ENCODE measurements around the gene SRP68.
A peak's percentile ranks its signal among the peaks of the same experiment; 100 is the strongest.
"Not testable (repeated sequence)": the region's sequence is repeated elsewhere in the genome, so short reads cannot be mapped to it uniquely, and the experiment has no call there.

Gene SRP68

GRCh38 chr17:76085731-76086366 lies 13.5 kb upstream of the SRP68 start:
- H3K36me3 Mint-ChIP-seq (ENCODE audit: insufficient read depth): peaks cover 19% of the 10 kb centered on the region
- no peaks in the 10 kb centered on the region for H3K27me3 Mint-ChIP-seq
- DNase-seq: no peak
- H3K9me3 Mint-ChIP-seq: no peaks in the 10 kb centered on the region
- peak overlapping the region in 1 of 2 donors; percentile 88 for H3K27ac Mint-ChIP-seq
- H3K4me1 Mint-ChIP-seq (ENCODE audit: low read depth in 2 of 2): peaks cover 0 to 2% of the 10 kb centered on the region in 2 donors
- no peak overlapping the region for H3K4me3 Mint-ChIP-seq
- ATAC-seq (replicated peaks): no peak

DNA sequence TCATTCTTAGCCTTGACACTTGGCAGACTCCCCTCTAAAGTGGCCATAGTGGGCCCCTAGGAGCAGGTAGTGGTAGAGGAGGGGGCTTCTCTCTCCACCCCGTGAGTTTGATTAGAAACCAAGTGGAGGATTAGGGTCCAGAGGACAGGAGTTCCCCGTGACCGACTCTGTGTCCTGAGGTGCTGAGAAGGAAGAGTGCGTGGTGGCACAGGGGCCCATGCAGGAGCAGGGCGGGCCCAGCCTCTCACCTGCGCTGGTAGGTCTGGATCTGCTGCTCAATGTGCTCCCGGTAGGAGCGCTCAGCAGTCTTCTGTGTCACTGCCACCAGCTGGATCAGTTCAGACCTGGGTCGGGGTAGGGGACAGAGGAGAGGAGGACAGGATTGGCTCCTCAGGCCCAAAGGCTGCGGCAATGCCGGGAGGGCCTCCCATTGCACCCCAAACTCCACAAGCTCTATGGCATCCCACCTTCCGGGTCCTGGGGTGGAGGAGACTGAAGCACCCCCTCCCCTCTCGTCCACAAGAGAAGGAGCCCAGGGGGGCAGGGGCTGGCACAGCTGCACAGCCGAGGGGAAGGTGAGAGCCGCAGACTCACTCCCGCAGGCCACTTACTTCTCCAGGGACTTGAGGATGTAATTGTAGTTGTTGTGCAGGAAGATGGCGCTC lies 12.9 kb upstream of the SRP68 start:
- DNase-seq (no peak), ATAC-seq (replicated peaks) (no peak)
- Mint-ChIP-seq H3K27me3 (no peaks in the 10 kb centered on the region), H3K27ac (no peak overlapping the region), H3K9me3 (no peaks in the 10 kb centered on the region), H3K36me3 (ENCODE audit: insufficient read depth) (peaks cover 15% of the 10 kb centered on the region), H3K4me1 (ENCODE audit: low read depth in 2 of 2) (peaks cover 0 to 2% of the 10 kb centered on the region in 2 donors), H3K4me3 (no peak overlapping the region)

DNA sequence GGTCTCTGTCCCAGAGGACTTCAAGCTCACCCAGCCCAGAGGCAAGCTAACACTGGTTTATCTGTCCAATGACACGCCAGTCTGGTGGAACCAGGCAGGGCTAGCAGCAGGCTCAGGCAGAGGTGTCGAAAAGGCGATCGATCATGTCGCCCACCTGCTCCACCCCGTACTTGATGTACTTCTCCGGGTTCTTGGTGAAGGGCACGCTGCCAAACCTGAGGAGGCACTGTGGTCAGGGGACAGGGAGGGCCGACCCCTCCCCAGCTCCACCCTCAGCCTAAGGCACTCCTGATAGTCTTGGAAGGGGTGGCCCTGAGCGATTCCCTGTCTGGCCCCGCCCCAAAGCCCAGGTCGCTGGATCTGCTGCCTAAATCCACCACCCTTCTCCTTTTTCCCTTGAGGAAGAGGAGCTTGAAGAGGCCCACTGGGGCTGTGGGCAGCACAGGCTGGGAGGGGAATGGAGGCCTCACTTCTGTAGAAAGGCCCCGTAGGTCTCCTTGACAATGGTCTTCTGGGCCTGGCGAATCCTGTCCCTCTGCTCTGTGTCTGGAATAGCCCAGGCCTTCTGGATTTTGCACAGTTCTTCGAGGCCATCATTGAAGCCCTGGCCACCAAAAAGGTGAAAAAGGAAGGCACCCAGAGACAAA lies 11.3 kb upstream of the SRP68 start:
- Mint-ChIP-seq H3K27me3 (peaks cover 0 to 2% of the 10 kb centered on the region in 2 donors), H3K36me3 (ENCODE audit: insufficient read depth) (peaks cover 8% of the 10 kb centered on the region), H3K4me1 (ENCODE audit: low read depth in 2 of 2) (peaks cover 2 to 8% of the 10 kb centered on the region in 2 donors), H3K4me3 (no peak overlapping the region), H3K27ac (peak overlapping the region in 1 of 2 donors; percentile 78), H3K9me3 (no peaks in the 10 kb centered on the region)
- DNase-seq (no peak), ATAC-seq (replicated peaks) (no peak)

- H3K4me3 Mint-ChIP-seq: no peak overlapping the region
- DNase-seq: no peak
- H3K36me3 Mint-ChIP-seq (ENCODE audit: insufficient read depth): peaks cover 8% of the 10 kb centered on the region
- H3K27me3 Mint-ChIP-seq: peaks cover 0 to 12% of the 10 kb centered on the region in 2 donors
- no peaks in the 10 kb centered on the region for H3K9me3 Mint-ChIP-seq
- no peak for ATAC-seq (replicated peaks)
- peak overlapping the region in 1 of 2 donors; percentile 78 for H3K27ac Mint-ChIP-seq
- peaks cover 6 to 10% of the 10 kb centered on the region in 2 donors for H3K4me1 Mint-ChIP-seq (ENCODE audit: low read depth in 2 of 2)
Observed at GRCh38 chr17:76082326-76083251, 10.3 kb upstream of the SRP68 start.

DNA sequence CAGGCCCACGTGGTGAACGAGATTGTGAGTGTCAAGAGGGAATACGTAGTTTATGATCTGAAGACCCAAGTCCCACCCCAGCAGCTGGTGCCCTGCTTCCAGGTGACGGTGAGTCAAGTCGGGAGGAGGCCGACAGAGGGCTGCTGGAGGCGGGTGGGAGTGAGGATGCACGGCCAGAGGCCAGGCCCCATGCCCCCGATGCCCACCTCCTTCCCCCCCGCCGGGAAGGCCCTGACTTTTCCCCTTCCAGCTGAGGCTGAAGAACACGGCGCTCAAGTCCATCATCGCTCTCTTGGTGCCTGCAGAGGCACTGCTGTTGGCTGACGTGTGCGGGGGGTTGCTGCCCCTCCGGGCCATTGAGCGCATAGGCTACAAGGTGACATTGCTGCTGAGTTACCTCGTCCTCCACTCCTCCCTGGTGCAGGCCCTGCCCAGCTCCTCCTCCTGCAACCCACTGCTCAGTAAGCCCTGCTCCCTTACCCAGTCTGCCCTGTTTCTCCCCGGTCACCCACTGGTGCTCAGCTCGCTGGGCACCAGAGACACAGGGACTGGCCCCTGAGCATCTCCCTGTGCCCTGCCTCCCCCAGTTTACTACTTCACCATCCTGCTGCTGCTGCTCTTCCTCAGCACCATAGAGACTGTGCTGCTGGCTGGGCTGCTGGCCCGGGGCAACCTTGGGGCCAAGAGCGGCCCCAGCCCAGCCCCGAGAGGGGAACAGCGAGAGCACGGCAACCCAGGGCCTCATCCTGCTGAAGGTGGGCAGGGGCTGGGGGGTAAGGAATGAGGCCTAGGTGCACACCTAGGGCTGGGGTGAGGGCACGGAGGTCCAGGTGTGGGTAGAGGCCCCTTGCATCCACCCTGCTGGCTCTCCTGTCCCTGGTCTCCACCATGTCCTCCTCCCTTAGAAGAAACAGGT lies 9.2 kb upstream of the SRP68 start:
- H3K27me3 Mint-ChIP-seq: peaks cover 9 to 23% of the 10 kb centered on the region in 2 donors
- peaks cover 11 to 16% of the 10 kb centered on the region in 2 donors for H3K4me1 Mint-ChIP-seq (ENCODE audit: low read depth in 2 of 2)
- DNase-seq: no peak
- no peak overlapping the region for H3K4me3 Mint-ChIP-seq
- H3K9me3 Mint-ChIP-seq: no peaks in the 10 kb centered on the region
- no peak for ATAC-seq (replicated peaks)
- peaks cover 5% of the 10 kb centered on the region for H3K36me3 Mint-ChIP-seq (ENCODE audit: insufficient read depth)
- peak overlapping the region; percentile 41 to 49 for H3K27ac Mint-ChIP-seq

- H3K4me1 Mint-ChIP-seq (ENCODE audit: low read depth in 2 of 2): peaks cover 13 to 19% of the 10 kb centered on the region in 2 donors
- H3K27ac Mint-ChIP-seq: peak overlapping the region; percentile 41 to 68
- DNase-seq (no peak), ATAC-seq (replicated peaks) (no peak)
- H3K27me3 Mint-ChIP-seq: peaks cover 13 to 30% of the 10 kb centered on the region in 2 donors
- no peak overlapping the region for H3K4me3 Mint-ChIP-seq
- no peaks in the 10 kb centered on the region for H3K9me3 Mint-ChIP-seq
- peaks cover 5% of the 10 kb centered on the region for H3K36me3 Mint-ChIP-seq (ENCODE audit: insufficient read depth)
Observed at GRCh38 chr17:76080768-76081287, 8.5 kb upstream of the SRP68 start.

- Mint-ChIP-seq H3K27ac (peak overlapping the region; percentile 41 to 68), H3K9me3 (no peaks in the 10 kb centered on the region), H3K27me3 (peaks cover 20 to 37% of the 10 kb centered on the region in 2 donors), H3K4me1 (ENCODE audit: low read depth in 2 of 2) (peaks cover 14 to 25% of the 10 kb centered on the region in 2 donors), H3K36me3 (ENCODE audit: insufficient read depth) (peaks cover 5% of the 10 kb centered on the region), H3K4me3 (peak overlapping the region in 1 of 2 donors; percentile 22)
- DNase-seq (no peak), ATAC-seq (replicated peaks) (peak; percentile 16)
Observed at GRCh38 chr17:76079956-76080767, 7.8 kb upstream of the SRP68 start.

DNA sequence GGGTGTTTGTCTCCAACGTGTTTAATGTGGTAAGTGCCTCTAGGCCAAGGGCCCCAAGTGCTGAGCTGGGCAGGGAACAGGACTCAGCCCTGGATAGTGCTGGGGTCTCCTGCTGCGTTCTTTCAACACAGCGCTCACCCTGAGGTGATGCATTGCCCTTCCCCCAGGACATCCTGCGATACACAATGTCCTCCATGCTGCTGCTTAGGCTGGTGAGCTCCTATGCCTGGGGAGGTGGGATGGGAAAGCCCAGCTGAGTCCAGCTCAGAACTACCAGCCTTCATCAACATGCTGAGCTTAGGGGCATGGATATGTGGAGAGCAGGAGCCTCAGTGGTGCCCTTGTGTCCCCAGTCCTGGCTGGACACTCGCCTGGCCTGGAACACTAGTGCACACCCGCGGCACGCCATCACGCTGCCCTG lies 7.2 kb upstream of the SRP68 start:
- no peaks in the 10 kb centered on the region for H3K9me3 Mint-ChIP-seq

GRCh38 chr17:76078860-76079534 lies 6.7 kb upstream of the SRP68 start, which contains the start of gene ZACN:
TSS of gene ZACN (plus strand) at chr17:76079182. CDS start at chr17:76079265, 83 bp downstream.
- H3K4me3 Mint-ChIP-seq: peak within 1 kb of the TSS; percentile 14 to 22
- H3K36me3 Mint-ChIP-seq (ENCODE audit: insufficient read depth): peaks cover 4% of the 10 kb centered on the region
- H3K9me3 Mint-ChIP-seq: no peaks in the 10 kb centered on the region
- DNase-seq (no peak), ATAC-seq (replicated peaks) (no peak)
- H3K27ac Mint-ChIP-seq: peak within 1 kb of the TSS in 1 of 2 donors; percentile 46
- H3K4me1 Mint-ChIP-seq (ENCODE audit: low read depth in 2 of 2): peaks cover 19 to 29% of the 10 kb centered on the region in 2 donors
- H3K27me3 Mint-ChIP-seq: peaks cover 25 to 44% of the 10 kb centered on the region in 2 donors

More for the DNA sequence above, 7.2 kb upstream of the SRP68 start:
- peaks cover 8% of the 10 kb centered on the region for H3K36me3 Mint-ChIP-seq (ENCODE audit: insufficient read depth)
- DNase-seq (no peak), ATAC-seq (replicated peaks) (no peak)
- no peak overlapping the region for H3K27ac Mint-ChIP-seq
- H3K27me3 Mint-ChIP-seq: peaks cover 25 to 43% of the 10 kb centered on the region in 2 donors
- peaks cover 19 to 29% of the 10 kb centered on the region in 2 donors for H3K4me1 Mint-ChIP-seq (ENCODE audit: low read depth in 2 of 2)
- H3K4me3 Mint-ChIP-seq: no peak overlapping the region

- not testable (repeated sequence) for ATAC-seq (replicated peaks); H3K27ac Mint-ChIP-seq
- peaks cover 19 to 29% of the 10 kb centered on the region in 2 donors for H3K4me1 Mint-ChIP-seq (ENCODE audit: low read depth in 2 of 2)
Observed at GRCh38 chr17:76078370-76078769, 6.1 kb upstream of the SRP68 start.

GRCh38 chr17:76077584-76078110 lies 5.3 kb upstream of the SRP68 start:
- Mint-ChIP-seq H3K4me3 (no peak overlapping the region), H3K36me3 (ENCODE audit: insufficient read depth) (peaks cover 4% of the 10 kb centered on the region), H3K4me1 (ENCODE audit: low read depth in 2 of 2) (peaks cover 19 to 31% of the 10 kb centered on the region in 2 donors), H3K27me3 (peaks cover 25 to 44% of the 10 kb centered on the region in 2 donors), H3K27ac (no peak overlapping the region), H3K9me3 (no peaks in the 10 kb centered on the region)
- ATAC-seq (replicated peaks) (no peak), DNase-seq (no peak)

More at GRCh38 chr17:76078370-76078769, 6.1 kb upstream of the SRP68 start:
- H3K9me3 Mint-ChIP-seq; DNase-seq; H3K36me3 Mint-ChIP-seq (ENCODE audit: insufficient read depth): not testable (repeated sequence)
- H3K4me3 Mint-ChIP-seq: peak overlapping the region in 1 of 2 donors; percentile 14
- peaks cover 25 to 44% of the 10 kb centered on the region in 2 donors for H3K27me3 Mint-ChIP-seq

Data from effector memory CD8-positive, alpha-beta T cell (primary cell).